Gastroesophageal sphincter (tissue), 3 donors: ENCODE results near the gene ATP9B.
"Not testable (repeated sequence)": the region's sequence is repeated elsewhere in the genome, so short reads cannot be mapped to it uniquely, and the experiment has no call there.

Experiments
- CTCF ChIP-seq, 4 experiments: fragments of 200-600 bp in 2 of 4; fragments of 450-650 bp in 2 of 4; sonication (generic) in 1 of 4; IDR thresholded peaks; one replicate each; pipeline ENCODE4 v1.5.1; 2017 to 2019; ENCODE audit warnings: antibody characterized with exemption in 4 of 4, mild to moderate bottlenecking in 2 of 4, moderate library complexity in 2 of 4
- EP300 ChIP-seq: sonication (generic); formaldehyde crosslinking; IDR thresholded peaks from one replicate; pipeline ENCODE4 v1.6.1; 2017; ENCODE audit warnings: antibody characterized with exemption, mild to moderate bottlenecking
- POLR2A ChIP-seq, 2 donors: fragments of 450-650 bp; IDR thresholded peaks; one replicate each; pipeline ENCODE4 v1.6.1; 2017; ENCODE audit warnings: antibody characterized with exemption in 2 of 2, mild to moderate bottlenecking in 2 of 2, moderate library complexity in 1 of 2
- POLR2AphosphoS5 ChIP-seq: sonication (generic); formaldehyde crosslinking; IDR thresholded peaks from one replicate; pipeline ENCODE4 v1.6.1; 2017; ENCODE audit warnings: antibody characterized with exemption

GRCh38 chr18:79078791-79079190 is 9.6 kb downstream of the ATP9B start:
- not testable (repeated sequence) for TF ChIP-seq CTCF (IDR thresholded peaks at IDR 0.05); POLR2A (IDR thresholded peaks at IDR 0.05); POLR2AphosphoS5; EP300
